ENCODE measurements around the gene TRAF4. TPM values are rescaled to one million over a fixed set of nuclear protein-coding genes. Genes with fewer than 3 reads are reported as not detected.

Gene TRAF4
- total RNA-seq, 4 donors from 2014 or later = 65.7 to 191 (median 126) TPM

DNA sequence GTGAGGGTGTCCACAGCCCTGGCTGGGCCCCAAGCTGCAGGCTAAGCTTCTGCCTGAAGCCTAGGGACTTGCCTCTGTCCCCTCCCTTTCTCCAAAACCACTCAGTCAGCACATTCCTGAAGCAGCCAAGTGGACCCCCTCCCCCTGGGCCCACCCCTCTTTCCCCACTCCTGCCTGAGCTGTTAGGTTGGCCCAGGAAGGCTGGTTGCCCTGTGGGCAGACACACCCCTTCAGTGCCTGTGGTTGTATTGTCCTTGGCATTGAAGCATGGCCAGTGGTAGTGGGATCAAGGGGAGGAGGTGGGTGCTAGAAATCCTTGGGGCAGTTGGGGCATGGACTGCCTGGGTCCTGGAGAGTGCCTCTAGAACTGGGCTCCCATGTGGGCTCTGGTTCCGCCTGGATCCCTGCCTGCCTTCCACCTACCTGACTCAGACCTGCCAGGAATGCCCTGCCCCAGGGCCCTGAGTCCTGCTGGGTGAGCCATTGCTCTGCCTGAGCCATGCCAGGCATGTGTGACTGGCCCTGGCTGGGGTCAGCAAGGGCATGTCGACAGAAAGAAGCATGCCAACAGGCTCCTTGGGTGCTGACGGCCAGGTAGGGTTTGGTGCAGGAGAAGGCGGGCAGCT, 2.1 kb downstream of the TRAF4 start:
- peak; percentile 61 for DNase-seq
- WGBS, 2 donors (ENCODE audit: low coverage in 1 of 2) = 33% methylated on average over 4 of the region's 4 CpGs; no CpG with 5 or more reads in 1 of the 2 donors
- H3K4me1 ChIP-seq = peaks cover 17 to 83% (median 71%) of the 10 kb centered on the region in 4 donors

DNA sequence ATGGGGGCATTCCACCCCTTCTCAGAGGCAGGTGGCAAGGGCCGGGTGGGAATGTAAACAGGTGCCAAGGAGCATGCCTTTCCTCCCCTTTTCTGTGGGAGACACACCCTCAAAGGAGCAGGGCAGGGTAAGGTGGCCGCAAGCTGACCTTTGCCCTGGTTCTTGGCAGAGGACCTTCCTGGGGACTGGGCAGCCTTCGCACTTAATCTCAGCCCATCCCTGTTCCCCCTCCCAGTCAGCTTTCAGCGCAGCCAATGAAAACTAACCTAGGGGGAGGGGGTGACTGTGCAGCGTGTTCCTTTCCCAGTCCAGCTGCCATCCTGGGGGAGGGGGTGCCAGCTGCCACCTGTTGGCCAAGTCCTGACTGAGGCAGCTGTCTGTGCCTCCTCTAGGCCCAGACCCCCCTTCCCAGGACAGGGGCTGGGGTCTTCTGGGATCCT, 2.8 kb downstream of the TRAF4 start:
- H3K9me3 ChIP-seq = no peaks in the 10 kb centered on the region
- peak overlapping the region; percentile 98 to 99 (median 98) for H3K27ac ChIP-seq
- TF ChIP-seq CTCF (IDR thresholded peaks at IDR 0.05) (no peak), EP300 (IDR thresholded peaks at IDR 0.05; ENCODE audit: low read depth) (no peak), POLR2A (IDR thresholded peaks at IDR 0.05) (no peak), POLR2AphosphoS5 (IDR thresholded peaks at IDR 0.05) (peak in 1 of 3 donors; percentile 43)
- no peaks in the 10 kb centered on the region for H3K27me3 ChIP-seq
- in situ Hi-C loops (cut with MboI; ENCODE audit: low pct_ligation_motif_present in 1 of 4, low pct_unique_long_range_greater_than_20kb in 1 of 4, low sequenced_read_pairs in 3 of 4) (no loop called here), intact Hi-C loops (cut with DNase I; ENCODE audit: low total_unique reads) (no loop called here)
- 28% methylated on average over 5 of the region's 5 CpGs; no CpG with 5 or more reads in 1 of the 2 donors for WGBS, 2 donors (ENCODE audit: low coverage in 1 of 2)
- peak overlapping the region in 2 of 4 donors; percentile 81 to 89 for H3K4me3 ChIP-seq
- H3K4me1 ChIP-seq = peaks cover 17 to 77% (median 70%) of the 10 kb centered on the region in 4 donors
- H3K36me3 ChIP-seq = no peaks in the 10 kb centered on the region
- peak; percentile 88 for DNase-seq

More for the DNA sequence above, 2.1 kb downstream of the TRAF4 start:
- Histone ChIP-seq H3K9me3 (no peaks in the 10 kb centered on the region), H3K36me3 (no peaks in the 10 kb centered on the region), H3K27ac (peak overlapping the region; percentile 98 to 99 (median 98)), H3K27me3 (no peaks in the 10 kb centered on the region), H3K4me3 (peak overlapping the region in 3 of 4 donors; percentile 81 to 89 (median 81))
- intact Hi-C loops (cut with DNase I; ENCODE audit: low total_unique reads) (no loop called here), in situ Hi-C loops (cut with MboI; ENCODE audit: low pct_ligation_motif_present in 1 of 4, low pct_unique_long_range_greater_than_20kb in 1 of 4, low sequenced_read_pairs in 3 of 4) (no loop called here)
- TF ChIP-seq POLR2A (IDR thresholded peaks at IDR 0.05) (no peak), CTCF (IDR thresholded peaks at IDR 0.05) (no peak), EP300 (IDR thresholded peaks at IDR 0.05; ENCODE audit: low read depth) (no peak), POLR2AphosphoS5 (IDR thresholded peaks at IDR 0.05) (no peak)

DNA sequence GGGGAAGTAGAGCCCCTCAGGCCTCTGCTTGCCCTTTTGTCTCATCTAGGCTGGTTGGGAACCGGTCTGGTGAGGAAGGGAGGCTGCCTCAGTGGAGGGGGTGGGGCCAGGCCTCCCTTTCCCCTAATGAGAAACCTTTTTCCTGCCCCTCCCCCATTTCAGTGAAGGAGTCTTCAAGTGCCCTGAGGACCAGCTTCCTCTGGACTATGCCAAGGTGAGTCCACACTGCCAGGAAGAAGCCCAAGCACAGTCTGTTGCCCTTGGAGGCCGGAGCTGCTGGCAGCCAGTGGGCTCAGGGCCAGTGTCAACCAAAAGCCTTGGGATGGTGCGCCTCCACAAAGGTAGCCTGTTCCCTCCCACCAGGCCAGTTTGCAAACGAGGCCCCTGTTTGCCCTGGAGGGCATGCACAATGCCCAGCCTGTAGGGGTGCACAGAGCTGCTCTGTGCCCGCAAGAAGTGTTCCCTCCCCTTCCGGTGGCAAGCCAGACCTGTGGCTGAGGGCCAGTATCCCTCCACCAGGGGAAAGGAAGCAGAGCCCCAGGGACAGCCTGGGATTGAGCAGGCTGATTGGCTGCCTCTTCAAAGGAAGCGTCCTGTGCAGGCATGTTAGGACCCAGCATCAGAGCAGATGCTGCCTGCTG, 3.4 kb downstream of the TRAF4 start:
- peak overlapping the region in 2 of 4 donors; percentile 81 to 89 for H3K4me3 ChIP-seq
- H3K9me3 ChIP-seq = no peaks in the 10 kb centered on the region
- TF ChIP-seq POLR2AphosphoS5 (IDR thresholded peaks at IDR 0.05) = no peak
- peak; percentile 24 for TF ChIP-seq POLR2A (IDR thresholded peaks at IDR 0.05)
- TF ChIP-seq CTCF (IDR thresholded peaks at IDR 0.05) = peak in 1 of 5 experiments; percentile 23
- no peak for TF ChIP-seq EP300 (IDR thresholded peaks at IDR 0.05; ENCODE audit: low read depth)
- H3K27me3 ChIP-seq = no peaks in the 10 kb centered on the region
- peak; percentile 78 for DNase-seq
- in situ Hi-C loops (cut with MboI; ENCODE audit: low pct_ligation_motif_present in 1 of 4, low pct_unique_long_range_greater_than_20kb in 1 of 4, low sequenced_read_pairs in 3 of 4) = no loop called here
- intact Hi-C loops (cut with DNase I; ENCODE audit: low total_unique reads) = no loop called here
- peak overlapping the region; percentile 98 to 99 (median 98) for H3K27ac ChIP-seq
- peaks cover 17 to 74% (median 65%) of the 10 kb centered on the region in 4 donors for H3K4me1 ChIP-seq
- 22% methylated on average over 4 of the region's 7 CpGs; no CpG with 5 or more reads in 1 of the 2 donors for WGBS, 2 donors (ENCODE audit: low coverage in 1 of 2)
- no peaks in the 10 kb centered on the region for H3K36me3 ChIP-seq

Data from transverse colon (tissue), 4 donors.